K562 (cell line): Measurements from ENCODE around the gene DCST1. TPM values are rescaled to one million over a fixed set of nuclear protein-coding genes. Genes with fewer than 3 reads are reported as not detected.

ENCODE experiments used
- ATAC-seq: fragments of 200-7000 bp; cut with Tn5 transposase; 3 replicates; pipeline ENCODE4 v1.9.1; 2020; ENCODE audit warnings: moderate library complexity
- BruUV-seq: library from RNA; stranded (reverse); fragments of 400-500 nt; replicated peaks from 2 replicates; lab custom pipeline; 2021; lab: Mats Ljungman, UMichigan
- CTCF ChIA-PET: fragments of 300-600 bp; formaldehyde crosslinking; extraction: SDS; loops from one replicate; lab custom pipeline; 2021; ENCODE audit warnings: low intra/inter-chr PET ratio; lab: Yijun Ruan, JAX
- POLR2A ChIA-PET: fragments of 300-600, 350-650 bp; sonication (Branson Sonifier 250); formaldehyde crosslinking; extraction: SDS; loops from one replicate; lab custom pipeline; 2021; ENCODE audit warnings: antibody characterized with exemption, inconsistent platforms; lab: Yijun Ruan, JAX
- DNase-seq, 4 experiments: peaks; one replicate each; pipeline versions ENCODE4 v3.0.0 to v3.0.0-alpha.2; 2011 to 2018; ENCODE audit warnings: low spot score in 3 of 4, mixed read lengths in 3 of 4; ENCODE audit errors: extremely low read depth in 1 of 4
- FAIRE-seq: peaks from 2 replicates; lab custom pipeline; 2011; peaks lifted over from hg19 to GRCh38; lab: Jason Lieb, UNC
- H2AFZ ChIP-seq: 2 replicates; pipeline ENCODE4 v1.6.0; 2011; ENCODE audit warnings: low read depth, low read length, control low read depth, inconsistent platforms
- H3K27ac ChIP-seq: fragments of 200-600 bp; 3 replicates; pipeline ENCODE4 v1.8.0; 2011; ENCODE audit warnings: low read depth, mild to moderate bottlenecking, control low read depth, inconsistent platforms, low read length, moderate library complexity, mixed read lengths; ENCODE audit errors: extremely low read depth
- H3K27me3 ChIP-seq, 2 experiments: fragments of 300-600 bp in 1 of 2; 2 replicates in 1 of 2; 3 replicates in 1 of 2; pipeline versions ENCODE4 v1.6.0 to v1.8.0; 2011; ENCODE audit warnings: inconsistent platforms in 2 of 2, low read length in 2 of 2, mild to moderate bottlenecking in 1 of 2, mixed read lengths in 1 of 2, moderate library complexity in 1 of 2; ENCODE audit not compliant: control insufficient read depth in 2 of 2, insufficient read depth in 2 of 2
- H3K36me3 ChIP-seq: fragments of 300-600 bp; 3 replicates; pipeline ENCODE4 v1.8.0; 2011; ENCODE audit warnings: mild to moderate bottlenecking, low read length, inconsistent platforms; ENCODE audit not compliant: control insufficient read depth, insufficient read depth
- H3K4me1 ChIP-seq, 2 experiments: fragments of 200-600 bp in 1 of 2; replicated peaks in 1 of 2; 2 replicates in 1 of 2; 3 replicates in 1 of 2; pipeline versions ENCODE4 v1.5.1 to v1.8.0; 2011; ENCODE audit warnings: inconsistent platforms in 2 of 2, low read length in 2 of 2, mild to moderate bottlenecking in 1 of 2, mixed read lengths in 1 of 2, moderate library complexity in 1 of 2; ENCODE audit not compliant: control insufficient read depth in 2 of 2, insufficient read depth in 2 of 2
- H3K4me2 ChIP-seq: 2 replicates; pipeline ENCODE4 v1.6.1; 2011; ENCODE audit warnings: low read length, control low read depth, inconsistent platforms, mixed read lengths; ENCODE audit not compliant: insufficient read depth
- H3K4me3 ChIP-seq: fragments of 200-600 bp; sonication (generic), shearing (Covaris generic); 2 replicates; pipeline ENCODE4 v1.5.1; 2016; ENCODE audit warnings: control low read depth, inconsistent platforms
- H3K79me2 ChIP-seq: fragments of 200-600 bp; 3 replicates; pipeline ENCODE4 v1.8.0; 2011; ENCODE audit warnings: low read length, inconsistent platforms; ENCODE audit not compliant: control insufficient read depth, insufficient read depth
- H3K9ac ChIP-seq, 2 experiments: 2 replicates each; pipeline versions ENCODE4 v1.6.0 to v1.6.1; 2011; ENCODE audit warnings: low read depth in 2 of 2, low read length in 2 of 2, control low read depth in 1 of 2, inconsistent platforms in 1 of 2, mild to moderate bottlenecking in 1 of 2, mixed read lengths in 1 of 2; ENCODE audit not compliant: insufficient read depth in 1 of 2
- H3K9me1 ChIP-seq: one replicate; pipeline ENCODE4 v1.6.0; 2011; ENCODE audit warnings: inconsistent platforms, mild to moderate bottlenecking, low read length, moderate library complexity; ENCODE audit not compliant: control insufficient read depth, insufficient read depth
- H3K9me3 ChIP-seq: replicated peaks from 2 replicates; pipeline ENCODE4 v1.5.1; 2011; ENCODE audit warnings: low read depth, low read length, inconsistent platforms; ENCODE audit not compliant: control insufficient read depth, insufficient read depth
- H4K20me1 ChIP-seq: replicated peaks from 2 replicates; pipeline ENCODE4 v1.6.1; 2011; ENCODE audit warnings: low read length, inconsistent platforms, mixed read lengths; ENCODE audit not compliant: control insufficient read depth, insufficient read depth
- ARID2 ChIP-seq: fragments of 450-650 bp; IDR thresholded peaks from 2 replicates; pipeline ENCODE4 v1.6.1; 2017; ENCODE audit warnings: antibody characterized with exemption, mild to moderate bottlenecking
- CHD1 ChIP-seq: fragments of 200-600 bp; sonication (generic); IDR thresholded peaks from one replicate; pipeline ENCODE4 v1.6.1; 2012; ENCODE audit warnings: mild to moderate bottlenecking, moderate library complexity, low read length, inconsistent platforms
- GABPA ChIP-seq: fragments of 200-800 bp; sonication (Bioruptor generic); conservative IDR thresholded peaks from 2 replicates; pipeline ENCODE4 v1.6.1; 2016; ENCODE audit warnings: low read depth, missing genetic modification characterization, missing compliant biosample characterization
- HDAC3 ChIP-seq: fragments of 450-650 bp; IDR thresholded peaks from 2 replicates; pipeline ENCODE4 v1.6.1; 2018; ENCODE audit warnings: borderline replicate concordance, mild to moderate bottlenecking, moderate library complexity; ENCODE audit not compliant: partially characterized antibody
- HNRNPL ChIP-seq: fragments of 200-400 bp; formaldehyde crosslinking; IDR thresholded peaks from 2 replicates; pipeline ENCODE4 v1.6.1; 2017; ENCODE audit warnings: low read depth, mild to moderate bottlenecking, low read length
- IRF9 ChIP-seq: fragments of 450-650 bp; IDR thresholded peaks from 2 replicates; pipeline ENCODE4 v1.6.1; 2016; ENCODE audit warnings: missing biosample characterization, missing genetic modification characterization
- MTA2 ChIP-seq: fragments of 450-650 bp; IDR thresholded peaks from 2 replicates; pipeline ENCODE4 v1.6.1; 2016; ENCODE audit warnings: low read depth
- PHF20 ChIP-seq: fragments of 450-650 bp; IDR thresholded peaks from 2 replicates; pipeline ENCODE4 v1.6.1; 2018; ENCODE audit not compliant: partially characterized antibody
- PYGO2 ChIP-seq: fragments of 450-650 bp; IDR thresholded peaks from 2 replicates; pipeline ENCODE4 v1.6.1; 2016; ENCODE audit warnings: mild to moderate bottlenecking, missing genetic modification characterization, moderate library complexity, missing compliant biosample characterization
- STAT5A ChIP-seq: IDR thresholded peaks from 2 replicates; pipeline ENCODE4 v1.6.1; 2012; ENCODE audit warnings: low read length, inconsistent platforms, borderline replicate concordance
- ZBTB7A ChIP-seq: IDR thresholded peaks from 2 replicates; pipeline ENCODE4 v1.6.1; 2011; ENCODE audit warnings: low read depth, mild to moderate bottlenecking, low read length, moderate library complexity, borderline replicate concordance; ENCODE audit not compliant: control insufficient read depth
- ZNF584 ChIP-seq: fragments of 200-800 bp; sonication (Bioruptor generic); IDR thresholded peaks from 2 replicates; pipeline ENCODE4 v1.6.1; 2016; ENCODE audit warnings: low read depth, mild to moderate bottlenecking, missing genetic modification characterization, missing compliant biosample characterization
- WGBS: fragments of 100-300 bp; shearing (Covaris generic); methylation state at CpG from one replicate; pipeline ENCODE4 v1.1.6; 2016; ENCODE audit warnings: low coverage, mixed read lengths; ENCODE audit not compliant: insufficient coverage; ENCODE audit errors: missing lambda C conversion rate; 5-methylcytosine and 5-hydroxymethylcytosine counted together
- in situ Hi-C: fragments of 300-500 bp; cut with MboI; formaldehyde crosslinking; loops from 4 replicates; pipeline ENCODE4 v1.15.0; 2018; ENCODE audit warnings: inconsistent platforms, mixed read lengths
- intact Hi-C: fragments of 100-400 bp; cut with micrococcal nuclease; formaldehyde crosslinking; loops from 2 replicates; pipeline ENCODE4 v1.14.2; 2022
- polyA plus RNA-seq, 8 experiments: library from polyadenylated mRNA; depleted of rRNA in 4 of 8; stranded (reverse) in 5 of 8; unstranded in 3 of 8; fragments of >200 nt; fragmentation: Nextera tagmentation in 2 of 8; fragmentation: Illumina TruSeq in 1 of 8; extraction: Ambion mirVana in 2 of 8; extraction: Trizol in 1 of 8; gene quantifications; 2 replicates each; pipeline versions ENCODE4 v1.2.1 to v1.2.3, GENCODE V29; 2011 to 2014; ENCODE audit warnings: inconsistent platforms in 1 of 8, missing spikeins in 1 of 8
- total RNA-seq, 7 experiments: library from RNA; depleted of rRNA in 6 of 7; stranded (reverse); fragments of >200 nt in 6 of 7; fragmentation: Illumina TruSeq in 2 of 7; extraction: Trizol in 2 of 7; gene quantifications; 2 replicates each; pipeline versions ENCODE4 v1.2.1 to v1.2.3, GENCODE V29; 2011 to 2021; ENCODE audit warnings: low replicate concordance in 1 of 7
- TF ChIP-seq, protein P1 (sequence below): fragments of 450-650 bp; IDR thresholded peaks from 2 replicates; pipeline ENCODE4 v1.6.1; 2018; ENCODE audit not compliant: partially characterized antibody
- TF ChIP-seq, protein P2 (sequence below): fragments of 450-650 bp; formaldehyde crosslinking; IDR thresholded peaks from 2 replicates; pipeline ENCODE4 v1.4.0; 2022; ENCODE audit warnings: mild to moderate bottlenecking, moderate library complexity

Gene DCST1
- total and polyA plus RNA-seq, 9 of the 15 experiments (the other 6 are each of a cell fraction or from before 2014, with no cell fraction given), result not detected

DNA sequence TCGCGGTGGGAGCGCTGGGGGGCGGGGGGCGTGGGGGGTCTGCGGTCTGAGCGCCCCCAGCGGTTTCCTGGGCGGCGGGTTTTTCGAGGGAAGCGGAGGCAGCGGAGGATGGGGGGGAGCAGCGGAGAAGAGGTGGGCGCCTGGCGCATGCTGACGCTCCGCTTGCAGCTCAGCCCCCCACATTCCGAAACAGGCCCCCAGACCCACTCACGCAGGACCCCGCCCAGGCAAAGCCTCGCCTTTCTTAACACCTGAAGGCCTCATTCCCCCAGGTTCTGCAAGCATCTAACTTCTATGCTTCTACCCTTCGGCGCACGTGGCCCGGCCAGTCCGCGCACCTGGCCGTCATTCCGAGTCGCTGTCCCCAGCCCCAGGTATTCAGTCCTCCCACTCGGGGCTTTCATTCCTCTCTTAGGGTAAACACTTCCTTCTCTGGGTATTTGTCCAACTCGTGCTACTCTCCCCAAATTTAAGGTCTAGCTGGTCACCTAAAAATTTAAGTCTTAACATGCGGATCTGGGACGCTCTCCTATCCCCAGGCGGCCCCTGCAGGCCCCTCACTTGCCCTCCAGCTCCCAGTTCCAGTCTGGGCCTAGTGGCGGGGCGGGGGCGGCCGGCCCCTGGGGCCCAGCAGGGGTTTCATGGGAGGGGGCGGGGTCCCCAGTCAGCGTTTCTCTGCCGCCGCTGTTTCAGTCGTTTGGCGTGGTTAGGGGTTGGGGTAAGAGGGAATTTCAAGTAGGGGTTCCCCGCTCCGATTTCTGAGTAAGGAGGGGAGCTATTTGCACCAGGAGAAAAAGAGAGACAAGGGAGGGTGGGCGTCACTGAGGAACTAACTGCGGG, 33.8 kb upstream of the DCST1 start (continued):
- TF ChIP-seq, protein P1, sequence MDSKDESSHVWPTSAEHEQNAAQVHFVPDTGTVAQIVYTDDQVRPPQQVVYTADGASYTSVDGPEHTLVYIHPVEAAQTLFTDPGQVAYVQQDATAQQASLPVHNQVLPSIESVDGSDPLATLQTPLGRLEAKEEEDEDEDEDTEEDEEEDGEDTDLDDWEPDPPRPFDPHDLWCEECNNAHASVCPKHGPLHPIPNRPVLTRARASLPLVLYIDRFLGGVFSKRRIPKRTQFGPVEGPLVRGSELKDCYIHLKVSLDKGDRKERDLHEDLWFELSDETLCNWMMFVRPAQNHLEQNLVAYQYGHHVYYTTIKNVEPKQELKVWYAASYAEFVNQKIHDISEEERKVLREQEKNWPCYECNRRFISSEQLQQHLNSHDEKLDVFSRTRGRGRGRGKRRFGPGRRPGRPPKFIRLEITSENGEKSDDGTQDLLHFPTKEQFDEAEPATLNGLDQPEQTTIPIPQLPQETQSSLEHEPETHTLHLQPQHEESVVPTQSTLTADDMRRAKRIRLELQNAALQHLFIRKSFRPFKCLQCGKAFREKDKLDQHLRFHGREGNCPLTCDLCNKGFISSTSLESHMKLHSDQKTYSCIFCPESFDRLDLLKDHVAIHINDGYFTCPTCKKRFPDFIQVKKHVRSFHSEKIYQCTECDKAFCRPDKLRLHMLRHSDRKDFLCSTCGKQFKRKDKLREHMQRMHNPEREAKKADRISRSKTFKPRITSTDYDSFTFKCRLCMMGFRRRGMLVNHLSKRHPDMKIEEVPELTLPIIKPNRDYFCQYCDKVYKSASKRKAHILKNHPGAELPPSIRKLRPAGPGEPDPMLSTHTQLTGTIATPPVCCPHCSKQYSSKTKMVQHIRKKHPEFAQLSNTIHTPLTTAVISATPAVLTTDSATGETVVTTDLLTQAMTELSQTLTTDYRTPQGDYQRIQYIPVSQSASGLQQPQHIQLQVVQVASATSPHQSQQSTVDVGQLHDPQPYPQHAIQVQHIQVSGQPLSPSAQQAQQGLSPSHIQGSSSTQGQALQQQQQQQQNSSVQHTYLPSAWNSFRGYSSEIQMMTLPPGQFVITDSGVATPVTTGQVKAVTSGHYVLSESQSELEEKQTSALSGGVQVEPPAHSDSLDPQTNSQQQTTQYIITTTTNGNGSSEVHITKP, result peak; percentile 76
- TF ChIP-seq STAT5A, result no peak

DNA sequence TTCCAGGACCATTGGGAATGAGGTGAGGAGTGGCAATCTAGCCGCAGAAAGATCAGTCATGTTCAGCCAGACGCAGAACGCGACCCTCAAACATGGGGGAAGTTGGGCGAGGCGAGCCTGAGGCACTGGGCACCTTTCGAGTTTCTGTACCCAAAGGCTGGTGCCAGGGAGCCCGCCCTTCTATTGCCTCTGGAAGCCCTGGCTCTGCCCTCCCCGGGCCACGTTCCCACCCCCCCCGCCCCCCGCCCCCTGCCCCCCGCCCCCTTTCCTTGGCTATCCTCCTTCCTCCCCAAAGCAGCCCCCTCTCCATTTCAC, 33.3 kb upstream of the DCST1 start:
- Histone ChIP-seq H3K4me2 (peak overlapping the region; percentile 98), H3K79me2 (peaks cover 35% of the 10 kb centered on the region), H3K27ac (peak overlapping the region; percentile 97), H3K4me3 (peak overlapping the region; percentile 71), H3K36me3 (peaks cover 11% of the 10 kb centered on the region; the same call in 2 of the 3 replicates), H4K20me1 (no peaks in the 10 kb centered on the region), H3K4me1 (peaks cover 32 to 60% of the 10 kb centered on the region in 2 experiments), H3K9me1 (no peaks in the 10 kb centered on the region), H3K27me3 (no peaks in the 10 kb centered on the region), H3K9ac (peak overlapping the region; percentile 90 to 96), H2AFZ (peak overlapping the region; percentile 18; the same call in 1 of the 2 replicates), H3K9me3 (no peaks in the 10 kb centered on the region)
- no peak for DNase-seq
- 6% methylated on average over 3 of the region's 13 CpGs for WGBS
- ATAC-seq, result no peak
- in situ Hi-C loops (no loop called here), intact Hi-C loops (loop anchor here (2.0 to 5.0 kb wide), 4 partner anchors 40 to 443 kb away; partner anchors contain the start of genes EFNA3, PYGO2 and UBE2Q1)
- ChIA-PET POLR2A (interaction anchor here (0.6 to 8.2 kb wide), 12 partner anchors 11 to 1073 kb away, joined by 3 to 80 read pairs (median 4); partner anchors contain the start of genes FLAD1 and SHC1), CTCF (interaction anchor here (0.7 to 1.6 kb wide), 4 partner anchors 17 to 1489 kb away, joined by 3 to 6 read pairs (median 5); partner anchors contain the start of gene PYGO2)
- no peak for FAIRE-seq
- BruUV-seq, result no TSS peak
- TF ChIP-seq HNRNPL (peak; percentile 70; the same call in 1 of the 2 replicates), CHD1 (peak; percentile 67), PYGO2 (no peak), ARID2 (no peak), IRF9 (tag) (no peak), ZNF584 (CRISPR knock-in tag) (no peak), PHF20 (no peak), MTA2 (no peak), ZBTB7A (no peak), HDAC3 (no peak), GABPA (0 out of 2 replicates have a peak, but pooled peaks have one; percentile 2)
- TF ChIP-seq, protein P2, sequence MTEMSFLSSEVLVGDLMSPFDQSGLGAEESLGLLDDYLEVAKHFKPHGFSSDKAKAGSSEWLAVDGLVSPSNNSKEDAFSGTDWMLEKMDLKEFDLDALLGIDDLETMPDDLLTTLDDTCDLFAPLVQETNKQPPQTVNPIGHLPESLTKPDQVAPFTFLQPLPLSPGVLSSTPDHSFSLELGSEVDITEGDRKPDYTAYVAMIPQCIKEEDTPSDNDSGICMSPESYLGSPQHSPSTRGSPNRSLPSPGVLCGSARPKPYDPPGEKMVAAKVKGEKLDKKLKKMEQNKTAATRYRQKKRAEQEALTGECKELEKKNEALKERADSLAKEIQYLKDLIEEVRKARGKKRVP, result peak; percentile 48; the same call in 1 of the 2 replicates
